ENCODE measurements around the gene UCMA.

DNA sequence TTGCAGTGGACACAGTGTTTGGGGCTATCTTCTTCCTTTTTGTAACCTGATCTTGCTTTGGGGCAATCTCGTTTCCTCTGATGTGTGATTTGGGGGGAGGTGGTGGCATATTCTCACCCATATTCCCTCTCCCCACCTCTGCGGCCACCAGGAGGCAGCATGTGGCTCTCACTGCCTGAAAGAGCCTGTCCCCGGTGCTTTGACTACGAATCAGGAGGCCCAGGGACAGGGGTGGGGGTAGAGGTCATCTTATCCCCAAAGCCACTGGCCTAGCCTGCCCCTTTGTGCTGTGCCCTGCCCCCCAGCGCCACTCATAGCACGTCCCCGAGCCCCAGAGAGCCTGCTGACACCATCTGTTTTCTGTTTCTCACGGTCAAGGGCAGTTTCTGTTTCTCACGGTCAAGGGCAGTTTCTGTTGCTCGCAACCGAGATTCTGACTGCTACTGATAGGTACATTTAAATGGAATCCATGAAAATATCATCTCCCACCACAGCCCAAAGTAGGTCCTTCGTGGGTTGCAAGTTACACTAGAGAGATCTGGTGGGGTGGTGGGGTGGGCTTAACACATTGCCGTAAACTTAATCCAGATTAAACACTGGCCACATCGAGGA is 37.5 kb upstream of the UCMA start:
- TF ChIP-seq POLR2A (IDR thresholded peaks at IDR 0.05): no peak
- TF ChIP-seq, protein P1, sequence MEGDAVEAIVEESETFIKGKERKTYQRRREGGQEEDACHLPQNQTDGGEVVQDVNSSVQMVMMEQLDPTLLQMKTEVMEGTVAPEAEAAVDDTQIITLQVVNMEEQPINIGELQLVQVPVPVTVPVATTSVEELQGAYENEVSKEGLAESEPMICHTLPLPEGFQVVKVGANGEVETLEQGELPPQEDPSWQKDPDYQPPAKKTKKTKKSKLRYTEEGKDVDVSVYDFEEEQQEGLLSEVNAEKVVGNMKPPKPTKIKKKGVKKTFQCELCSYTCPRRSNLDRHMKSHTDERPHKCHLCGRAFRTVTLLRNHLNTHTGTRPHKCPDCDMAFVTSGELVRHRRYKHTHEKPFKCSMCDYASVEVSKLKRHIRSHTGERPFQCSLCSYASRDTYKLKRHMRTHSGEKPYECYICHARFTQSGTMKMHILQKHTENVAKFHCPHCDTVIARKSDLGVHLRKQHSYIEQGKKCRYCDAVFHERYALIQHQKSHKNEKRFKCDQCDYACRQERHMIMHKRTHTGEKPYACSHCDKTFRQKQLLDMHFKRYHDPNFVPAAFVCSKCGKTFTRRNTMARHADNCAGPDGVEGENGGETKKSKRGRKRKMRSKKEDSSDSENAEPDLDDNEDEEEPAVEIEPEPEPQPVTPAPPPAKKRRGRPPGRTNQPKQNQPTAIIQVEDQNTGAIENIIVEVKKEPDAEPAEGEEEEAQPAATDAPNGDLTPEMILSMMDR (IDR thresholded peaks at IDR 0.05): peak in 6 of 7 experiments; percentile 29 to 64 (median 54)

Measured in body of pancreas (tissue), 4 donors.